ENCODE results near the gene FAM167B. TPM values are rescaled to one million over a fixed set of nuclear protein-coding genes. Genes with fewer than 3 reads are reported as not detected.

FAM167B gene
- polyA plus RNA-seq, 1 of the 3 experiments (the other 2 are of a cell fraction) = 1.2 TPM

DNA sequence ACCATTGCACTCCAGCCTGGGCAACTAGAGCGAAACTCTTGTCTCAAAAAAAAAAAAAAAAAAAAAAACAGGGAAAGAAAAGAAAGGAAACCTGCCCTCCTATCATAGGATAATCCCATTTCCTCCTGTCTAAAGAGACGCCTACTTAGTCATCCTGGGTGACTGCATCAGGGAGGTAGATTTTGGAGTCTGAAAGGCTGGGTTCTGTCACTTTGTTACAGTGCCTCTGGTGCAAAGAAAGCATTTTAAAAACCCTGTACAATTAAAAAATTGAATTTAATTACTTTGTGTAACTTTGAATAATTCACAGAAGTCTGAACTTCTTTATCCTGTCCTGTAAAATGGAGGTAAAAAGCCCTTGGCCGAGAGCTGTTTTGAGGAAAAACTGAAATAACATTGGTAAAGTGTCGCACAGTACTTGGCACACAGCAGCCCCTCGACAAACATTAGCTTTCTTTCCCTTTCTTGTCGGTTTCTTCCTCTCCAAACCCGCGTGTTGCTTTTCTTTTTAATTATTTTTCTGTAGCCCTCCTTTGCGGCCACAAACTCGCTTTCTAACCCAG lies 44.2 kb downstream of the FAM167B start:
- Histone ChIP-seq H3K27ac (ENCODE audit: low read depth in 2 of 2, low read length in 1 of 2) (peak overlapping the region; percentile 9 to 67; a peak in 2 of 4 replicates), H3K79me2 (ENCODE audit: insufficient read depth) (peaks cover 43% of the 10 kb centered on the region), H3K9me2 (no peaks in the 10 kb centered on the region), H4K20me1 (ENCODE audit: insufficient read depth) (0 out of 2 replicates have a peak, but pooled peaks cover 6% of the 10 kb centered on the region), H3K4me2 (peak overlapping the region; percentile 93), H3K27me3 (ENCODE audit: insufficient read depth) (no peaks in the 10 kb centered on the region), H2AFZ (ENCODE audit: low read depth) (peak overlapping the region; percentile 87), H3F3A (replicated peaks; ENCODE audit: insufficient read depth) (peaks cover 20% of the 10 kb centered on the region), H3K36me3 (replicated peaks in 1 of 2; ENCODE audit: control insufficient read depth in 1 of 2, insufficient read depth in 2 of 2, low read length in 1 of 2) (no peaks in the 10 kb centered on the region), H3K9me3 (no peaks in the 10 kb centered on the region), H3K4me1 (ENCODE audit: control insufficient read depth in 1 of 2, insufficient read depth in 2 of 2, low read depth in 1 of 2, low read length in 1 of 2) (peaks cover 0 to 8% of the 10 kb centered on the region in 2 experiments; a peak in 2 of 4 replicates), H3K4me3 (ENCODE audit: low read depth in 2 of 2, low read length in 1 of 2) (peak overlapping the region; percentile 71 to 98), H3K9ac (peak overlapping the region; percentile 92; the same call in 1 of the 2 replicates)
- 52% methylated on average over 10 of the region's 10 CpGs for WGBS (ENCODE audit: low lambda C conversion rate)
- TF ChIP-seq, protein P1, sequence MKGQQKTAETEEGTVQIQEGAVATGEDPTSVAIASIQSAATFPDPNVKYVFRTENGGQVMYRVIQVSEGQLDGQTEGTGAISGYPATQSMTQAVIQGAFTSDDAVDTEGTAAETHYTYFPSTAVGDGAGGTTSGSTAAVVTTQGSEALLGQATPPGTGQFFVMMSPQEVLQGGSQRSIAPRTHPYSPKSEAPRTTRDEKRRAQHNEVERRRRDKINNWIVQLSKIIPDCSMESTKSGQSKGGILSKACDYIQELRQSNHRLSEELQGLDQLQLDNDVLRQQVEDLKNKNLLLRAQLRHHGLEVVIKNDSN (IDR thresholded peaks at IDR 0.05; ENCODE audit: borderline replicate concordance, low read depth) = no peak
- no peak for TF ChIP-seq FOSL2 (IDR thresholded peaks at IDR 0.05; ENCODE audit: borderline replicate concordance, low read depth)
- TF ChIP-seq, protein P2, sequence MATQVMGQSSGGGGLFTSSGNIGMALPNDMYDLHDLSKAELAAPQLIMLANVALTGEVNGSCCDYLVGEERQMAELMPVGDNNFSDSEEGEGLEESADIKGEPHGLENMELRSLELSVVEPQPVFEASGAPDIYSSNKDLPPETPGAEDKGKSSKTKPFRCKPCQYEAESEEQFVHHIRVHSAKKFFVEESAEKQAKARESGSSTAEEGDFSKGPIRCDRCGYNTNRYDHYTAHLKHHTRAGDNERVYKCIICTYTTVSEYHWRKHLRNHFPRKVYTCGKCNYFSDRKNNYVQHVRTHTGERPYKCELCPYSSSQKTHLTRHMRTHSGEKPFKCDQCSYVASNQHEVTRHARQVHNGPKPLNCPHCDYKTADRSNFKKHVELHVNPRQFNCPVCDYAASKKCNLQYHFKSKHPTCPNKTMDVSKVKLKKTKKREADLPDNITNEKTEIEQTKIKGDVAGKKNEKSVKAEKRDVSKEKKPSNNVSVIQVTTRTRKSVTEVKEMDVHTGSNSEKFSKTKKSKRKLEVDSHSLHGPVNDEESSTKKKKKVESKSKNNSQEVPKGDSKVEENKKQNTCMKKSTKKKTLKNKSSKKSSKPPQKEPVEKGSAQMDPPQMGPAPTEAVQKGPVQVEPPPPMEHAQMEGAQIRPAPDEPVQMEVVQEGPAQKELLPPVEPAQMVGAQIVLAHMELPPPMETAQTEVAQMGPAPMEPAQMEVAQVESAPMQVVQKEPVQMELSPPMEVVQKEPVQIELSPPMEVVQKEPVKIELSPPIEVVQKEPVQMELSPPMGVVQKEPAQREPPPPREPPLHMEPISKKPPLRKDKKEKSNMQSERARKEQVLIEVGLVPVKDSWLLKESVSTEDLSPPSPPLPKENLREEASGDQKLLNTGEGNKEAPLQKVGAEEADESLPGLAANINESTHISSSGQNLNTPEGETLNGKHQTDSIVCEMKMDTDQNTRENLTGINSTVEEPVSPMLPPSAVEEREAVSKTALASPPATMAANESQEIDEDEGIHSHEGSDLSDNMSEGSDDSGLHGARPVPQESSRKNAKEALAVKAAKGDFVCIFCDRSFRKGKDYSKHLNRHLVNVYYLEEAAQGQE (IDR thresholded peaks at IDR 0.05; ENCODE audit: low read depth, low read length) = no peak
- no peak for TF ChIP-seq NRF1 (IDR thresholded peaks at IDR 0.05; ENCODE audit: low read depth, low read length)
- no peak for TF ChIP-seq RFX5 (IDR thresholded peaks at IDR 0.05; ENCODE audit: low read length)
- TF ChIP-seq MEF2A (IDR thresholded peaks at IDR 0.05; ENCODE audit: borderline replicate concordance, low read depth) = no peak
- no peak for TF ChIP-seq GABPA (IDR thresholded peaks at IDR 0.05; ENCODE audit: low read depth)
- no peak for TF ChIP-seq EZH2phosphoT487 (IDR thresholded peaks at IDR 0.05; ENCODE audit: borderline replicate concordance, low read depth)
- no peak for TF ChIP-seq TAF1 (IDR thresholded peaks at IDR 0.05; ENCODE audit: borderline replicate concordance, low read depth, low read length)
- no peak for TF ChIP-seq TCF12 (IDR thresholded peaks at IDR 0.05)
- no peak for TF ChIP-seq CTCF (IDR thresholded peaks at IDR 0.05)
- TF ChIP-seq TEAD4 (IDR thresholded peaks at IDR 0.05; ENCODE audit: borderline replicate concordance, insufficient read depth) = no peak
- TF ChIP-seq SIN3A (IDR thresholded peaks at IDR 0.05; ENCODE audit: borderline replicate concordance, low read depth, low read length) = no peak
- ChIA-PET POLR2A (interaction anchor here (0.6 to 1.7 kb wide), 2 partner anchors 45 to 693 kb away, joined by 3 to 11 read pairs; partner anchors contain the start of gene MARCKSL1), CTCF (interaction anchor here (0.9 to 1.6 kb wide), 3 partner anchors 28 to 61 kb away, joined by 3 to 5 read pairs (median 4); no protein-coding TSS in a partner anchor)
- no peak for DNase-seq
